CD4-positive, CD25-positive, alpha-beta regulatory T cell (primary cell): Measurements from ENCODE around the gene OTOGL. TPM values are rescaled to one million over a fixed set of nuclear protein-coding genes. Genes with fewer than 3 reads are reported as not detected.
"Not testable (repeated sequence)": the region's sequence is repeated elsewhere in the genome, so short reads cannot be mapped to it uniquely, and the experiment has no call there.

ENCODE experiments used
- ATAC-seq, 2 donors: fragments of 150-1000 bp; cut with Tn5 transposase; one replicate each; pipeline ENCODE4 v1.10.0; 2021; ENCODE audit warnings: low read depth in 2 of 2, moderate number of reproducible peaks in 2 of 2, moderate library complexity in 1 of 2
- DNase-seq, 3 donors: peaks; one replicate each; pipeline versions ENCODE4 v3.0.0 to v3.0.0-alpha.2; 2012 to 2022; ENCODE audit warnings: mixed read lengths in 1 of 3
- H3K27ac ChIP-seq: one replicate; pipeline ENCODE4 v1.7.0; 2013; ENCODE audit warnings: mild to moderate bottlenecking, low read length; ENCODE audit not compliant: insufficient read depth, poor library complexity, severe bottlenecking
- H3K27me3 ChIP-seq: one replicate; pipeline ENCODE4 v1.7.0; 2013; ENCODE audit warnings: low read length; ENCODE audit not compliant: control insufficient read depth, insufficient read depth
- H3K36me3 ChIP-seq: one replicate; pipeline ENCODE4 v1.7.0; 2013; ENCODE audit warnings: mild to moderate bottlenecking, low read length, moderate library complexity; ENCODE audit not compliant: control insufficient read depth, insufficient read depth
- H3K4me1 ChIP-seq: 2 replicates; pipeline ENCODE4 v1.7.0; 2013; ENCODE audit warnings: mild to moderate bottlenecking, low read length; ENCODE audit not compliant: insufficient read depth, control insufficient read depth, poor library complexity, severe bottlenecking
- H3K4me3 ChIP-seq: one replicate; pipeline ENCODE4 v1.7.0; 2013; ENCODE audit warnings: low read depth, mild to moderate bottlenecking, low read length, moderate library complexity
- H3K9me3 ChIP-seq, 2 experiments: 1 replicate in 1 of 2; 2 replicates in 1 of 2; pipeline ENCODE4 v1.7.0; 2013; ENCODE audit warnings: low read length in 2 of 2, mild to moderate bottlenecking in 1 of 2, moderate library complexity in 1 of 2; ENCODE audit not compliant: control insufficient read depth in 2 of 2
- H3K27ac Mint-ChIP-seq, 3 donors: one replicate each; pipeline ENCODE4 v1.8.0; 2020 to 2022; ENCODE audit warnings: mild to moderate bottlenecking in 3 of 3, mixed read lengths in 3 of 3, moderate library complexity in 2 of 3
- H3K27me3 Mint-ChIP-seq: one replicate; pipeline ENCODE4 v1.8.0; 2022; ENCODE audit warnings: mild to moderate bottlenecking, mixed read lengths
- H3K36me3 Mint-ChIP-seq: one replicate; pipeline ENCODE4 v1.8.0; 2020; ENCODE audit warnings: mixed read lengths
- H3K4me1 Mint-ChIP-seq, 4 donors: one replicate each; pipeline ENCODE4 v1.8.0; 2020 to 2022; ENCODE audit warnings: mixed read lengths in 4 of 4, mild to moderate bottlenecking in 1 of 4
- H3K4me3 Mint-ChIP-seq, 4 donors: one replicate each; pipeline ENCODE4 v1.8.0; 2020 to 2022; ENCODE audit warnings: mild to moderate bottlenecking in 4 of 4, mixed read lengths in 4 of 4, moderate library complexity in 3 of 4
- H3K9me3 Mint-ChIP-seq, 7 donors: one replicate each; pipeline ENCODE4 v1.8.0; 2020 to 2022; ENCODE audit warnings: mixed read lengths in 7 of 7, mild to moderate bottlenecking in 3 of 7, moderate library complexity in 2 of 7
- polyA plus RNA-seq, 4 donors: library from polyadenylated mRNA; unstranded; fragments of 300-500 nt; fragmentation: Illumina TruSeq; gene quantifications; one replicate each; pipeline ENCODE4 v1.2.3, GENCODE V29; 2021
- total RNA-seq: library from RNA; stranded (reverse); gene quantifications from one replicate; pipeline ENCODE4 v1.2.3, GENCODE V29; 2022

The OTOGL gene
- total and polyA plus RNA-seq, 5 donors from 2014 or later = not detected

DNA sequence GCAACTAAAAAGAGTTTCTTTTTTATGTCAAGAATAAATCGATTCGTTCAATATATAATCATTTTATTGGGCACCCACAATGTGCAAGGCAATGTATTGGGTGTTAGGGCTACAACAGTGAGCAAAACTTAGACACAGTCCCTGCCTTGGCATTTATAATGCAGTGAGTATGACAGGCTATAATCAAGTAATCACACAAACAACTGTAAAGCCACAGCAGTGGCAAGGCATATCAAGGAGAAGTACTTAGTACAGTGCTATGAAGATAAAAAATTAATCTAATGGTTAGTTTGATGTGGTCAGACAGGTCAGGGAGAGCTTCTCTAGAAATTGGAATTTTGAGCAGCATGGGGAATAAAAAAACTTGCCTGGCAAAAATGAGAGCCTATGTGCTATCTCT is 39.5 kb upstream of the OTOGL start:
- Histone ChIP-seq H3K4me1 (no peaks in the 10 kb centered on the region), H3K27ac (no peak overlapping the region), H3K9me3 (no peaks in the 10 kb centered on the region), H3K4me3 (no peak overlapping the region), H3K36me3 (no peaks in the 10 kb centered on the region), H3K27me3 (peaks cover under 1% of the 10 kb centered on the region)
- DNase-seq (no peak), ATAC-seq (no peak)
- Mint-ChIP-seq H3K36me3 (no peaks in the 10 kb centered on the region), H3K27ac (no peak overlapping the region), H3K27me3 (peaks cover 8% of the 10 kb centered on the region), H3K4me1 (peaks cover 0 to 5% (median 2%) of the 10 kb centered on the region in 4 donors), H3K4me3 (no peak overlapping the region), H3K9me3 (peaks cover 0 to 6% (median 0%) of the 10 kb centered on the region in 7 donors)

DNA sequence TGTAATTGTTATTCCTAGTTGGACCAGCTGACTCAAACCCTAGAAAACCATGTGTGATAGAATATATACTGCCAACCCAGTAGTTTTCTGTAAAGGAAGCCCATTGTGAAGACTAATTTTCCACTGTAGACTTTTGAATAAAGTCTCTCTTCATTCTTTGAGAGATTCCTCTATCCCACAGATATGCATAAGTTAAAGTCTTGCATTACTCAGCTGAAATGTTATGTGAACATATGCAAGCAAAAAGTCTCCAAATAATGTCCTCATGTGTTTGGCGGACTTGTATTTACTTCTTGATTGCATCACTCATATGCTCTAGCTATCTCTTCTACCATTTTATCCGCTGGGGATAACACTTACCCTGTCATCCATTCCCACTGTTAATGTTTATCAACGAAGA is 35.1 kb upstream of the OTOGL start:
- ATAC-seq (no peak), DNase-seq (no peak)
- Mint-ChIP-seq H3K4me1 (peaks cover 0 to 5% (median 2%) of the 10 kb centered on the region in 4 donors), H3K9me3 (peaks cover 0 to 6% (median 0%) of the 10 kb centered on the region in 7 donors), H3K36me3 (no peaks in the 10 kb centered on the region), H3K4me3 (no peak overlapping the region), H3K27ac (no peak overlapping the region), H3K27me3 (peaks cover 8% of the 10 kb centered on the region)
- Histone ChIP-seq H3K9me3 (no peaks in the 10 kb centered on the region), H3K36me3 (no peaks in the 10 kb centered on the region), H3K27ac (no peak overlapping the region), H3K4me3 (no peak overlapping the region), H3K27me3 (peaks cover 5% of the 10 kb centered on the region), H3K4me1 (no peaks in the 10 kb centered on the region)

DNA sequence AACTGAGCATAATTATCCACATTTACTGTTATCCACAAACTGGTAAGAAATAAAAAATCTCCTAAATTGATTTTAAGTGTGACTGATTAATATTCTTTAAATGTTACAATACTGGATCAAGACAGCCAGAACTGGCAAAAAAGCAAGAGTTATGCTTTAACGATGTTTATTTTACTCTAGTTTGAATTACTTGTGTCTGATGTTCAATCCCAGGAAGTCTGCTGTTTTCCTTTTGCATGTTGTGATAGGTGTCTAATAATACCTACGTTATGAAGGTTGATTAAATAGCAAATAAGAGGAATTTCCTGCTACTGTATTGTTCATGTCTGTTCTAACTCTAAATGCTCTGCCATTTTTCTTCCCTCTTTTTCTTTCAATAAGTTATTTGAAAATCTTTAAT is 34.4 kb upstream of the OTOGL start:
- peaks cover 0 to 5% (median 2%) of the 10 kb centered on the region in 4 donors for H3K4me1 Mint-ChIP-seq
- no peak overlapping the region for H3K27ac Mint-ChIP-seq
- no peak overlapping the region for H3K4me3 Mint-ChIP-seq

DNA sequence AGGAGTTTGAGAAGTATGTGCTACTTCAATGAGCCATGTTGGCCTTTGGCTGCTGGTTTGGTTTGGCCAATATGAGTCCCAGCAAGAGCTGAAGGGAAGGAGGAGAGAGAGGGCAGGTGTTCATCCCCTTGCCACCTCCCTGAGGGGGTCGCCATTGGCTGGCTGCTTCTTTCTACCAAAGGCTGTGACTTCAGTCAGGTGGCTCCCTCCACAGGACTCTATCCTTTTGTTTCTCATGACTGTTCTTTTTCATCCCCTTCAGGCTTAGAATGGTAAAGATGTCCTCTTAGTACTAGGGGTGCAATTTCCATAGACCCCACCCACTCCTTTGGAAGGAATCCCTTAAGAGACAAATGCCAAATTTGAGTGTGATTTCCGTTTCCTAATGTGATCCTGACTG is 31.2 kb upstream of the OTOGL start:
- DNase-seq = peak in 1 of 3 donors; percentile 4
- H3K9me3 ChIP-seq = no peaks in the 10 kb centered on the region
- ATAC-seq = no peak
- no peaks in the 10 kb centered on the region for H3K4me1 ChIP-seq
- H3K36me3 Mint-ChIP-seq = no peaks in the 10 kb centered on the region
- no peaks in the 10 kb centered on the region for H3K36me3 ChIP-seq
- no peaks in the 10 kb centered on the region for H3K27me3 Mint-ChIP-seq
- H3K4me1 Mint-ChIP-seq = peaks cover 0 to 5% (median 2%) of the 10 kb centered on the region in 4 donors
- peaks cover 5% of the 10 kb centered on the region for H3K27me3 ChIP-seq
- no peak overlapping the region for H3K4me3 Mint-ChIP-seq
- H3K4me3 ChIP-seq = no peak overlapping the region
- no peak overlapping the region for H3K27ac ChIP-seq
- peaks cover 0 to 5% (median 0%) of the 10 kb centered on the region in 7 donors for H3K9me3 Mint-ChIP-seq
- no peak overlapping the region for H3K27ac Mint-ChIP-seq

More for the DNA sequence above, 34.4 kb upstream of the OTOGL start:
- DNase-seq (no peak), ATAC-seq (no peak)
- no peak overlapping the region for H3K27ac ChIP-seq
- peaks cover 8% of the 10 kb centered on the region for H3K27me3 Mint-ChIP-seq
- H3K36me3 ChIP-seq = no peaks in the 10 kb centered on the region
- H3K4me1 ChIP-seq = no peaks in the 10 kb centered on the region
- H3K4me3 ChIP-seq = no peak overlapping the region
- peaks cover 0 to 6% (median 0%) of the 10 kb centered on the region in 7 donors for H3K9me3 Mint-ChIP-seq
- H3K36me3 Mint-ChIP-seq = no peaks in the 10 kb centered on the region
- no peaks in the 10 kb centered on the region for H3K9me3 ChIP-seq
- H3K27me3 ChIP-seq = peaks cover 5% of the 10 kb centered on the region

DNA sequence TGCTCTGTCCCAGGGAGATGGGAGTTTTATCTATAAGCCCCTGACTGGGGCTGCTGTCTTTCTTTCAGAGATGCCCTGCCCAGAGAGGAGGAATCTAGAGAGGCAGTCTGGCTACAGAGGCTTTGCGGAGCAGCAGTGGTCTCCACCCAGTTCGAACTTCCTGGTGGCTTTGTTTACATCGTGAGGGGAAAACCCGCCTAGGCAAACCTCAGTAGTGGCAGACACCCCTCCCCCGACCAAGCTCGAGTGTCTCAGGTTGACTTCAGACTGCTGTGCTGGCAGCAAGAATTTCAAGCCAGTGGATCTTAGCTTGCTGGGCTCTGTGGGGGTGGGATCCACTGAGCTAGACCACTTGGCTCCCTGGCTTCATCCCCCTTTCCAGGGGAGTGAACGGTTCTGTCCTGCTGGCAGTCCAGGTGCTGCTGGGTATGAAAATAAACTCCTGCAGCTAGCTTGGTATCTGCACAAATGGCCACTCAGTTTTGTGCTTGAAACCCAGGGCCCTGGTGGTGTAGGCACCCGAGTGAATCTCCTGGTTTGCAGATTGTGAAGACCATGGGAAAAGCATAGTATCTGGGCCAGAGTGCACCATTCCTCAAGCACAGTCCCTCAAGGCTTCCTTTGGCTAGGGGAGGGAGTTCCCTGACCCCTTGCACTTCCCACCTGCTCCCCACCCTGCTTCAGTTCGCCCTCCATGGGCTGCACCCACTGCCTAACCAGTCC is 15.3 kb upstream of the OTOGL start:
- Histone ChIP-seq H3K4me1 (peaks cover 19% of the 10 kb centered on the region), H3K4me3 (peak overlapping the region; percentile 26), H3K9me3 (peaks cover 12 to 14% of the 10 kb centered on the region in 2 experiments)
- DNase-seq (peak; percentile 7 to 88 (median 57)), ATAC-seq (peak; percentile 63 to 67)
- not testable (repeated sequence) for H3K27me3 ChIP-seq, H3K27ac ChIP-seq, H3K27me3 Mint-ChIP-seq, H3K36me3 ChIP-seq
- Mint-ChIP-seq H3K9me3 (peaks cover 0 to 42% (median 21%) of the 10 kb centered on the region in 7 donors), H3K4me3 (peak overlapping the region; percentile 63 to 74 (median 66)), H3K36me3 (peaks cover 23% of the 10 kb centered on the region), H3K27ac (peak overlapping the region; percentile 40 to 87 (median 86)), H3K4me1 (peaks cover 13 to 41% (median 24%) of the 10 kb centered on the region in 4 donors)

DNA sequence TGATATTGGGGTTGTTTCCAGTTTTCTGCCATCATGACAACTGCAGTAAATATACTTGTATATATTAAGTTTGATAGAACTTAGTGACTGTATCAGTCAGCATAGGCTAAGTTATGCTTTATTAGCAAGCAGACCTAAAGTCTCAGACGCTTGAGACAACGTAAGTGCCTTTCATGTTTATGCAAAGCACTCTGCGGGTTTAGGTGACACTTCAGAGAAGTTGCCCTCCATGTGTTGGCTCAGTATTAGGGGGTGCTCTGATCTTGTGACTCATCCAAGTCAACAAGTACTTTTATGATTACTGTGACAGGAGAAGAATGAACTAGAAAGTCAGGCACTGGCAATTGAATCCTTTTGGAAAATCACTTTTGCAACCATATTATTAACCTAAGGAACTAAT is 13.3 kb upstream of the OTOGL start:
- ATAC-seq (no peak), DNase-seq (no peak)
- Histone ChIP-seq H3K27me3 (no peaks in the 10 kb centered on the region), H3K36me3 (no peaks in the 10 kb centered on the region), H3K27ac (no peak overlapping the region), H3K9me3 (peaks cover 10 to 12% of the 10 kb centered on the region in 2 experiments), H3K4me3 (no peak overlapping the region), H3K4me1 (peaks cover 19% of the 10 kb centered on the region)
- Mint-ChIP-seq H3K36me3 (peaks cover 19% of the 10 kb centered on the region), H3K27me3 (peaks cover 4% of the 10 kb centered on the region), H3K4me3 (peak overlapping the region in 1 of 4 donors; percentile 38), H3K4me1 (peaks cover 13 to 41% (median 24%) of the 10 kb centered on the region in 4 donors), H3K9me3 (peaks cover 0 to 30% (median 16%) of the 10 kb centered on the region in 7 donors), H3K27ac (no peak overlapping the region)

DNA sequence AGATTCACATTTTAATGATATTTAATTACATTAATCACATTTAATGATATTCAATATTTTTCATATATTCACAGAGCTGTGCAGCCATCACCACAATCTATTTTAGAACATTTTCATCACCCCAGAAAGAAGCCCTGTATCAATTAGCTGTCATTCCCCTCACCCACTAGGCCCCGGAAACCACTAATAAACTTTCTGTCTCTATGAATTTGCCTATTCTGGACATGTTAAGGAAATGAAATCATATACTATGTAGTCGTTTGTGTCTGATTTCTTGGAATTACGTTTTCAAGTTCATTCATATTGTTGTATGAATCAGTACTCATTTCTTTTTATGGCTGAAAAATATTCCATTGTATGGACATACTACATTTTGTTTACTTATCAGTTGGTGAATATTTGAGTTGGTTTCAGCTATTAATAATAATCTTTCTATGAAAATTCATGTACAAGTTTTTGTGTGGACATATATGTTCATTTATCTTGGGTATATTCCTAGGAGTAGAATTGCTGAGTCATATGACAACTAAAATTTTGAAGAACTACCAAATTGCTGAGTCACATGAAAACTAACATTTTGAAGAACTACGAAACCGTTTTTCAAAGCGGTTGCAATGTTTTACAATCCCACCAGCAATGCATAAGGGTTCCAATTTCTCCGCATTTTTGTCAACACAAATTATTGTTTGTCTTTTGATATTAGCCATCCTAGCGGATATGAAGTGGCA is 11.7 kb upstream of the OTOGL start:
- no peak for DNase-seq
- Mint-ChIP-seq H3K36me3 (peaks cover 4% of the 10 kb centered on the region), H3K4me3 (no peak overlapping the region), H3K4me1 (peaks cover 13 to 36% (median 20%) of the 10 kb centered on the region in 4 donors), H3K27me3 (peaks cover 9% of the 10 kb centered on the region), H3K27ac (no peak overlapping the region), H3K9me3 (peaks cover 0 to 21% (median 5%) of the 10 kb centered on the region in 7 donors)
- ATAC-seq = no peak
- Histone ChIP-seq H3K27ac (no peak overlapping the region), H3K9me3 (peaks cover 0 to 1% of the 10 kb centered on the region in 2 experiments), H3K4me3 (no peak overlapping the region), H3K4me1 (peaks cover 19% of the 10 kb centered on the region), H3K27me3 (no peaks in the 10 kb centered on the region), H3K36me3 (no peaks in the 10 kb centered on the region)
